A673 (cell line): ENCODE measurements around the gene NTN1. TPM values are rescaled to one million over a fixed set of nuclear protein-coding genes. Genes with fewer than 3 reads are reported as not detected.

Experiments used
- BruUV-seq: library from RNA; stranded (reverse); fragments of 400-500 nt; replicated peaks from 2 replicates; lab custom pipeline; 2021; lab: Mats Ljungman, UMichigan
- CTCF ChIA-PET: fragments of 300-600 bp; sonication (Branson Sonifier 250); formaldehyde crosslinking; loops from one replicate; lab custom pipeline; 2022; ENCODE audit warnings: antibody characterized with exemption; lab: Charles Lee
- POLR2A ChIA-PET: fragments of 300-600 bp; sonication (Branson Sonifier 250); formaldehyde crosslinking; loops from one replicate; lab custom pipeline; 2022; ENCODE audit warnings: antibody characterized with exemption; ENCODE audit not compliant: low non-redundant PET; lab: Charles Lee
- DNase-seq: peaks from one replicate; pipeline ENCODE4 v3.0.0-alpha.2; 2015; ENCODE audit warnings: low spot score
- H3K27ac ChIP-seq: fragments of 200-600 bp; sonication (generic); 2 replicates; pipeline ENCODE4 v1.5.1; 2016; ENCODE audit warnings: mixed run types, low read depth, mild to moderate bottlenecking, mixed read lengths, antibody characterized with exemption, low read length; ENCODE audit not compliant: poor library complexity, severe bottlenecking
- H3K27me3 ChIP-seq: fragments of 200-600 bp; sonication (generic); replicated peaks from 2 replicates; pipeline ENCODE4 v1.6.1; 2017; ENCODE audit warnings: mixed run types, low read depth, mild to moderate bottlenecking, mixed read lengths, antibody characterized with exemption, low read length; ENCODE audit not compliant: insufficient read depth, poor library complexity
- H3K36me3 ChIP-seq: fragments of 200-600 bp; sonication (generic); 2 replicates; pipeline ENCODE4 v1.6.1; 2016; ENCODE audit warnings: mixed run types, mild to moderate bottlenecking, mixed read lengths, antibody characterized with exemption, low read length; ENCODE audit not compliant: insufficient read depth, poor library complexity, severe bottlenecking
- H3K4me1 ChIP-seq: fragments of 200-600 bp; sonication (generic); 2 replicates; pipeline ENCODE4 v1.6.1; 2017; ENCODE audit warnings: mixed run types, mild to moderate bottlenecking, mixed read lengths, antibody characterized with exemption, low read length; ENCODE audit not compliant: insufficient read depth, poor library complexity, severe bottlenecking
- H3K4me3 ChIP-seq: fragments of 200-600 bp; sonication (generic); 2 replicates; pipeline ENCODE4 v1.5.1; 2016; ENCODE audit warnings: low read depth, mixed run types, mild to moderate bottlenecking, mixed read lengths, low read length; ENCODE audit not compliant: poor library complexity, severe bottlenecking
- H3K9me3 ChIP-seq: fragments of 200-600 bp; sonication (generic); 2 replicates; pipeline ENCODE4 v1.6.1; 2016; ENCODE audit warnings: mixed run types, low read depth, mild to moderate bottlenecking, mixed read lengths, antibody characterized with exemption, low read length; ENCODE audit not compliant: poor library complexity, severe bottlenecking
- CTCF ChIP-seq: fragments of 300-800, 200-600 bp; sonication (generic); conservative IDR thresholded peaks from 2 replicates; pipeline ENCODE4 v1.5.1; 2017; ENCODE audit warnings: low read depth, mild to moderate bottlenecking, antibody characterized with exemption, low read length, moderate library complexity, mixed read lengths
- EZH2 ChIP-seq: fragments of 200-600 bp; sonication (generic); IDR thresholded peaks from 2 replicates; pipeline ENCODE4 v1.6.1; 2017; ENCODE audit warnings: borderline replicate concordance, low read depth, mild to moderate bottlenecking, mixed read lengths, antibody characterized with exemption, low read length; ENCODE audit not compliant: poor library complexity, severe bottlenecking
- intact Hi-C: fragments of 100-400 bp; cut with micrococcal nuclease; formaldehyde crosslinking; loops from one replicate; pipeline ENCODE4 v1.10.0; 2022; ENCODE audit not compliant: unreplicated experiment
- total RNA-seq: library from RNA; stranded (reverse); gene quantifications from 2 replicates; pipeline ENCODE4 v1.2.3, GENCODE V29; 2021

NTN1 gene
- total RNA-seq, 1 experiment from 2014 or later, result 4.3 TPM

GRCh38 chr17:9090641-9091096 is 69.4 kb downstream of the NTN1 start:
- Histone ChIP-seq H3K9me3 (no peaks in the 10 kb centered on the region), H3K27me3 (no peaks in the 10 kb centered on the region), H3K4me3 (no peak overlapping the region), H3K4me1 (no peaks in the 10 kb centered on the region), H3K27ac (no peak overlapping the region), H3K36me3 (no peaks in the 10 kb centered on the region)
- no peak for DNase-seq
- ChIA-PET CTCF (interaction anchor here (0.7 kb wide), 1 partner anchor 22 kb away, joined by 4 read pairs; no protein-coding TSS in a partner anchor), POLR2A (no interaction called here)
- TF ChIP-seq CTCF (no peak), EZH2 (no peak)
- no TSS peak for BruUV-seq
- intact Hi-C loops, result no loop called here

- no peak for DNase-seq
- TF ChIP-seq CTCF (no peak), EZH2 (no peak)
- BruUV-seq, result no TSS peak
- CTCF ChIA-PET, result no interaction called here
- no peaks in the 10 kb centered on the region for H3K27me3 ChIP-seq
- no peaks in the 10 kb centered on the region for H3K9me3 ChIP-seq
- POLR2A ChIA-PET, result no interaction called here
- H3K27ac ChIP-seq, result no peak overlapping the region
- intact Hi-C loops, result no loop called here
- H3K4me1 ChIP-seq, result no peaks in the 10 kb centered on the region
- H3K36me3 ChIP-seq, result no peaks in the 10 kb centered on the region
- H3K4me3 ChIP-seq, result no peak overlapping the region
Observed at GRCh38 chr17:9094193-9094592, 72.9 kb downstream of the NTN1 start.

GRCh38 chr17:9095390-9095789 is 74.1 kb downstream of the NTN1 start:
- TF ChIP-seq EZH2, result no peak
- no peak for TF ChIP-seq CTCF
- H3K4me3 ChIP-seq, result no peak overlapping the region
- no peaks in the 10 kb centered on the region for H3K9me3 ChIP-seq
- no peak overlapping the region for H3K27ac ChIP-seq
- intact Hi-C loops, result no loop called here
- ChIA-PET CTCF (no interaction called here), POLR2A (no interaction called here)
- no peak for DNase-seq
- no peaks in the 10 kb centered on the region for H3K4me1 ChIP-seq
- H3K27me3 ChIP-seq, result no peaks in the 10 kb centered on the region
- no peaks in the 10 kb centered on the region for H3K36me3 ChIP-seq
- BruUV-seq, result no TSS peak
